SK-N-MC (cell line): ENCODE measurements around the gene KCNK10.

Experiments
- EZH2 ChIP-seq: fragments of 200-600 bp; sonication (generic); IDR thresholded peaks from one replicate; pipeline ENCODE4 v1.6.1; 2017; ENCODE audit warnings: antibody characterized with exemption
- FOXP2 ChIP-seq: optimal IDR thresholded peaks from 2 replicates; pipeline ENCODE3; 2011; ENCODE audit warnings: mild to moderate bottlenecking, moderate library complexity; ENCODE audit not compliant: insufficient read depth; ENCODE audit errors: extremely low read length, control extremely low read depth
- POLR2AphosphoS5 ChIP-seq: IDR thresholded peaks from 2 replicates; pipeline ENCODE4 v1.6.1; 2012; ENCODE audit warnings: mild to moderate bottlenecking, low read depth, low read length, borderline replicate concordance

DNA sequence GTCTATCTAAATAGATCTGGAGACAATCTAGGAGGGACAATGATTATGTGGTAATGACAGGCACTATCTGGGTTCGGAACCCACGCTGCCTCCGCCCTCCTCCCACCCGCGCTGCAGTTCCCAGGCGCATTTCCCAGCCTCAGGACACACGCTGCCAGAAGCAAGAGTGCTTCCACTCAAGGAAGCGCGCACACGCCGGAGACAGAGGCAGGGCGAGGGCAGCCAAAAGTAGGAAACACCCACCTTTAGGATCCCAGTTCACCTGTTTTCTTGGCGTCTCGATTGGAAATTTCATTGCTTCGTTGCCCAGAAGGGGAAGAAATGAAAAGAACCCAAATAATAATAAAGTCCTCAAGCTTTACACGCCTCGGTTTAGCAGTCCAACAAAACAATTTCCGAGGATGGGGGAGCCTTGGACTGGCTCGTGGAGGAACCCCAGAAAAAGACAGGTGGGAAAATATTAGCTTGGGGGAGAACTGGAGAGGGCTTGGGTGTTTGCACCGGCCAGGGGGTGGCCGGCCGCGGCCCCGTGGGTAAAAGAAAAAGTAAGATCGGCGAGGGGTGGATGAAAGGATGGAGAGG, 474 bp downstream of the KCNK10 start:
- TF ChIP-seq FOXP2 = no peak
- TF ChIP-seq EZH2 = no peak
- no peak for TF ChIP-seq POLR2AphosphoS5
